CD8-positive, alpha-beta memory T cell (primary cell): ENCODE results near the gene IDH2. TPM values are rescaled to one million over a fixed set of nuclear protein-coding genes. Genes with fewer than 3 reads are reported as not detected.

Experiments
- CTCF ChIA-PET: fragments of 350-600 bp; sonication (Branson Sonifier 250); formaldehyde crosslinking; loops from one replicate; lab custom pipeline; 2021; ENCODE audit warnings: antibody characterized with exemption; lab: Charles Lee
- POLR2A ChIA-PET: fragments of 350-600 bp; sonication (Branson Sonifier 250); formaldehyde crosslinking; loops from one replicate; lab custom pipeline; 2021; ENCODE audit warnings: antibody characterized with exemption; lab: Charles Lee
- DNase-seq, 5 donors: peaks; one replicate each; pipeline versions ENCODE4 v3.0.0 to v3.0.0-alpha.2; 2020 to 2022; ENCODE audit warnings: mixed read lengths in 1 of 5
- H3K27ac ChIP-seq: one replicate; pipeline ENCODE4 v1.7.0; 2013; ENCODE audit warnings: low read depth, mild to moderate bottlenecking, low read length, moderate library complexity
- H3K27me3 ChIP-seq: 2 replicates; pipeline ENCODE4 v1.7.0; 2013; ENCODE audit warnings: low read length, mild to moderate bottlenecking; ENCODE audit not compliant: insufficient read depth, poor library complexity, severe bottlenecking
- H3K36me3 ChIP-seq: 2 replicates; pipeline ENCODE4 v1.7.0; 2013; ENCODE audit warnings: mild to moderate bottlenecking, low read length, moderate library complexity; ENCODE audit not compliant: insufficient read depth
- H3K4me1 ChIP-seq: 2 replicates; pipeline ENCODE4 v1.7.0; 2013; ENCODE audit warnings: mild to moderate bottlenecking, low read length, moderate library complexity; ENCODE audit not compliant: insufficient read depth
- H3K4me3 ChIP-seq: 2 replicates; pipeline ENCODE4 v1.7.0; 2013; ENCODE audit warnings: mild to moderate bottlenecking, low read length
- H3K9me3 ChIP-seq: 2 replicates; pipeline ENCODE4 v1.7.0; 2013; ENCODE audit warnings: mild to moderate bottlenecking, low read length
- H3K27ac Mint-ChIP-seq, 8 donors: one replicate each; pipeline ENCODE4 v1.8.0; 2020 to 2021; ENCODE audit warnings: mixed read lengths in 8 of 8, mild to moderate bottlenecking in 6 of 8, inconsistent platforms in 3 of 8, moderate library complexity in 3 of 8
- H3K27me3 Mint-ChIP-seq, 2 donors: one replicate each; pipeline ENCODE4 v1.8.0; 2020 to 2021; ENCODE audit warnings: mixed read lengths in 2 of 2, mild to moderate bottlenecking in 1 of 2, moderate library complexity in 1 of 2
- H3K36me3 Mint-ChIP-seq, 3 donors: one replicate each; pipeline ENCODE4 v1.8.0; 2020 to 2021; ENCODE audit warnings: mixed read lengths in 3 of 3, inconsistent platforms in 1 of 3, mild to moderate bottlenecking in 1 of 3
- H3K4me1 Mint-ChIP-seq, 3 donors: one replicate each; pipeline ENCODE4 v1.8.0; 2020 to 2021; ENCODE audit warnings: mixed read lengths in 3 of 3, inconsistent platforms in 1 of 3, mild to moderate bottlenecking in 1 of 3
- H3K4me3 Mint-ChIP-seq, 7 donors: one replicate each; pipeline ENCODE4 v1.8.0; 2020 to 2021; ENCODE audit warnings: mixed read lengths in 7 of 7, mild to moderate bottlenecking in 6 of 7, moderate library complexity in 4 of 7, inconsistent platforms in 2 of 7
- H3K9me3 Mint-ChIP-seq, 5 donors: one replicate each; pipeline ENCODE4 v1.8.0; 2020 to 2022; ENCODE audit warnings: mixed read lengths in 5 of 5, mild to moderate bottlenecking in 3 of 5, moderate library complexity in 2 of 5, inconsistent platforms in 1 of 5
- polyA plus RNA-seq: library from polyadenylated mRNA; unstranded; fragments of 300-500 nt; fragmentation: Illumina TruSeq; gene quantifications from one replicate; pipeline ENCODE4 v1.2.3, GENCODE V29; 2021
- total RNA-seq, 2 experiments: library from RNA; stranded (reverse); gene quantifications; one replicate each; pipeline ENCODE4 v1.2.3, GENCODE V29; 2021

The IDH2 gene
- total and polyA plus RNA-seq, 3 experiments from 2014 or later, result 72.8 to 148 (median 73.8) TPM

DNA sequence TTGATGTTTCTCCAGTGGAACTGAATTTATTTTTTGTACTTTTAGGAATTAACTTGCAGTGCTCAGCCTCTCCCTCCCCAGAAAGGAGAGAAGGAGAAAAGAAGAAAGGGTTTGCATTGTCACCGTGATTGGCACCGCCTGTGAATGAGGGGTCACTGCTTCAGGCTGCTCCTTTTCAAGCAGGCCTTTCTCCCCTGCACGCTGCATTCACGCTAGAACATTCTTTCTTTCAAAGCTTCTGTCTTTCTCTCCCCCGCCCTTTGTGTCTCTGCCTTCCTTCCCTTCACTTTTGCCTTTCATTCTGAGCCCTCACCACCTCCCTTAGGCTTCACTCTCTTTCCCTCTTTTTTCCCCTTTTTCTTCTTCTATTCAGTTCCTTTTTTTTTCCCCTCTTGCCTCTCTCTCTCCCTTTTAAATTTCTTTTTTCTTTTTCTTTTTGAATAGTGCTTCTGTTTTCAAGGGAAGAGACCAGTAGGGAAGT is 58.7 kb downstream of the IDH2 start:
- no peak overlapping the region for H3K4me3 ChIP-seq
- CTCF ChIA-PET, result no interaction called here

DNA sequence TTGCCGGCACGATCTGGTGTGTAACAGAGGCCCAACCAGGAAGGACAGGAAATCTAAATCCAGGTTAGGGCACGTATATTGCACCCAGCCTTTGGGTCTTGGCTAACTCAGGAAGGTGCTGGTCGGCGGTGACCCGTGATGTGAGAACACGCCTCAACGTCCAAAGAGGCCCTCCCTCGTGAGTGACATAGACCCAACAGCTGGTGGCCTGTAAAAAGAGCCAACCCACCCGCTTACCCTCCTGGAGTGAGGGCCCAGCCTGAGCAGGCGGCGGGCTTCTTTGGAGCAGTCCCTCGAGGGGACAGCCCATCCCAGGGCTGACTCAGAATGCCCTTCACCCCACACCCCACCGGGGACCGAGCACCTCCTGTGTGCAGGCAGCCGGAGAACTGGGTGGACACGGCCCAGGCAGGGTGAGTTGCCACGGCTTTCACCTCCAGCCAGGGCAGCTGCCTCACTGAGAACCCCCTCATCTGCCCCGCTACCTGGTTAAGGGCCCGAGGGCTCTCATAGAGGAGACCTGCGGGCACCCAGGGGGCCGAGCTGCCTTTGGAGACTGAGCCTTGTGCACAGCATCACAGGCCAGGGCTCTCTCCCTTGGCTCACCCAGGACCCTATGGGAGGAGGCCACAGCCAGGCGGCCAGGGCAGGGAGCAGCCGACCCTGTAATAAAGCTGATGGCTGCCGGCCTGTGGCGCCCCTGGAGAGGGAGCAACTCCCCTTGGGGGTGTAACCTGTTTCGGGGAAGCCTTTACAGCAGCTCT is 59.3 kb downstream of the IDH2 start:
- H3K36me3 Mint-ChIP-seq, result peaks cover 0 to 4% (median 0%) of the 10 kb centered on the region in 3 donors
- no peak overlapping the region for H3K4me3 Mint-ChIP-seq
- peak in 1 of 5 donors; percentile 34 for DNase-seq
- H3K36me3 ChIP-seq, result no peaks in the 10 kb centered on the region
- no peak overlapping the region for H3K4me3 ChIP-seq
- H3K27me3 ChIP-seq, result no peaks in the 10 kb centered on the region
- POLR2A ChIA-PET, result no interaction called here
- H3K27me3 Mint-ChIP-seq, result no peaks in the 10 kb centered on the region
- H3K4me1 Mint-ChIP-seq, result peaks cover 8 to 23% (median 15%) of the 10 kb centered on the region in 3 donors
- no peaks in the 10 kb centered on the region for H3K9me3 Mint-ChIP-seq
- no peaks in the 10 kb centered on the region for H3K9me3 ChIP-seq
- H3K27ac Mint-ChIP-seq, result peak overlapping the region in 1 of 8 donors; percentile 11
- CTCF ChIA-PET, result no interaction called here
- H3K4me1 ChIP-seq, result peaks cover 4% of the 10 kb centered on the region
- no peak overlapping the region for H3K27ac ChIP-seq

More for the DNA sequence above, 58.7 kb downstream of the IDH2 start:
- no peak for DNase-seq
- H3K36me3 Mint-ChIP-seq, result peaks cover 0 to 4% (median 0%) of the 10 kb centered on the region in 3 donors
- peak overlapping the region in 1 of 8 donors; percentile 26 for H3K27ac Mint-ChIP-seq
- H3K4me1 ChIP-seq, result no peaks in the 10 kb centered on the region
- H3K9me3 Mint-ChIP-seq, result no peaks in the 10 kb centered on the region
- H3K9me3 ChIP-seq, result no peaks in the 10 kb centered on the region
- H3K36me3 ChIP-seq, result no peaks in the 10 kb centered on the region
- no peaks in the 10 kb centered on the region for H3K27me3 ChIP-seq
- no peak overlapping the region for H3K4me3 Mint-ChIP-seq
- H3K4me1 Mint-ChIP-seq, result peaks cover 3 to 17% (median 8%) of the 10 kb centered on the region in 3 donors
- no peaks in the 10 kb centered on the region for H3K27me3 Mint-ChIP-seq
- no peak overlapping the region for H3K27ac ChIP-seq
- POLR2A ChIA-PET, result no interaction called here

DNA sequence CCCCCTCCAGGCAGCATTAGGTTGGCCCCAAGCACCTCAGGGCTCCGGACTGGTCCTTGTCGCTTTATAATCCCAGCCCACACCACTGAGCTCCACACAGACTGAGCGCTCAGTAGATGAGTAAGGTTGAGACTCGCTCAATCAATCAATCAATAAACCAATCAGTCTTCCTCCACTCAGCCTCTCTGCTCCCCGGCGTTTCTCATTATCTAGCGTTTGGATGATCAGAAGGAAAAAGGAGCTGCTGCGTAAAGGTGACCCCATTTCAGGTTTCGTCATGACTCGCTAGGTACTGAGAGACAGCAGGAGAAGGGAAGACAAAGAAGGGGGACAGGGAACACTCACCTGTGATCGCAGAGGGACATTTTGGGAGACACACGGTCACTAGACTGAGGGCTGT is 59.9 kb downstream of the IDH2 start:
- ChIA-PET POLR2A (no interaction called here), CTCF (no interaction called here)
- no peak overlapping the region for H3K4me3 ChIP-seq
- DNase-seq, result no peak
- no peaks in the 10 kb centered on the region for H3K27me3 Mint-ChIP-seq
- no peak overlapping the region for H3K4me3 Mint-ChIP-seq
- no peaks in the 10 kb centered on the region for H3K27me3 ChIP-seq
- no peaks in the 10 kb centered on the region for H3K9me3 Mint-ChIP-seq
- H3K36me3 Mint-ChIP-seq, result peaks cover 0 to 4% (median 0%) of the 10 kb centered on the region in 3 donors
- no peaks in the 10 kb centered on the region for H3K36me3 ChIP-seq
- H3K9me3 ChIP-seq, result no peaks in the 10 kb centered on the region
- no peak overlapping the region for H3K27ac ChIP-seq
- H3K4me1 ChIP-seq, result peaks cover 10% of the 10 kb centered on the region
- H3K27ac Mint-ChIP-seq, result peak overlapping the region in 1 of 8 donors; percentile 11
- H3K4me1 Mint-ChIP-seq, result peaks cover 13 to 29% (median 20%) of the 10 kb centered on the region in 3 donors

DNA sequence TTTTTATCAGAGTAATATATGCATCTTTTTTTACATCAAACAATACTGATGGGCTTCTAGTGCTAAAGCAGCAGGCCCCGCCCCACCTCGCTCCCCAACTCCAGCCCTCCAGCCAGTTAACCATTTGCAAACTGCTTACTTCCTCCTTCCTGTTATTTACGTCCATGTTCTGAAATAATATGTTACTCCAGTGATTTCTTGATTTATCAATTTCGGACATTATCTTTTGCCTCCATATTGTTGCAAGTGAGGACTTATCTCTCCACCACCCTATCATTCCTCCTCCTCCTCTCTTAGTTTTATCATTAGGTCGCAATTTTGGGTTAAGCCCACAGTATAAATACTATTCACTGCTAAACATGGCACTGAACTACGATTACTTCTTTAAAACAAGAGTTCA is 61.6 kb downstream of the IDH2 start:
- H3K9me3 Mint-ChIP-seq, result no peaks in the 10 kb centered on the region

DNA sequence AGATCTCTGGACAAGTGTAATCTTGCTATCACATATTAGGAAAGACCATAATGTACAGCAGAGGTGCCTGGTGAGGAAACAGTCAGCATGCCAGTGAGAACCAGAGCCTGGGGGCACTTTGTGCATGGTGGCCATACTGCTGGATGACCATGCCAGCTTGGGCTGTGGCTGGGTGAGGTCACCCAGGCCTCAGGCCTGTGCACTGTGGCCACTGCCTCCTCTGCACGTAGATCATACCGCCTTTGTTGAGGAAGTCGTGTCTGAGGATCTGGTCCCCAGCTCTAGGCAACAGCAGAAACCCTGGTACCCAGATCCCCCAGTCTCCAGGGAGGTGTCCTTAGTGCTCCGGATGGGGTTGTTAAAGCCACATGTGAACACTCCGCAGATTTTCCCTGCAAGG is 62.3 kb downstream of the IDH2 start:
- H3K4me1 Mint-ChIP-seq, result peaks cover 24 to 36% (median 36%) of the 10 kb centered on the region in 3 donors
- ChIA-PET CTCF (no interaction called here), POLR2A (interaction anchor here (0.6 kb wide), 1 partner anchor 78 kb away, joined by 4 read pairs; no protein-coding TSS in a partner anchor)
- H3K4me3 ChIP-seq, result no peak overlapping the region
- H3K9me3 ChIP-seq, result no peaks in the 10 kb centered on the region
- H3K36me3 ChIP-seq, result no peaks in the 10 kb centered on the region
- DNase-seq, result peak in 1 of 5 donors; percentile 9
- H3K27ac ChIP-seq, result no peak overlapping the region
- H3K27me3 Mint-ChIP-seq, result no peaks in the 10 kb centered on the region
- H3K4me1 ChIP-seq, result peaks cover 19% of the 10 kb centered on the region
- no peak overlapping the region for H3K4me3 Mint-ChIP-seq
- no peaks in the 10 kb centered on the region for H3K9me3 Mint-ChIP-seq
- H3K27ac Mint-ChIP-seq, result peak overlapping the region in 5 of 8 donors; percentile 45 to 84 (median 61)
- H3K36me3 Mint-ChIP-seq, result peaks cover 0 to 2% (median 0%) of the 10 kb centered on the region in 3 donors
- H3K27me3 ChIP-seq, result no peaks in the 10 kb centered on the region

More for the DNA sequence above, 61.6 kb downstream of the IDH2 start:
- Histone ChIP-seq H3K4me3 (no peak overlapping the region), H3K9me3 (no peaks in the 10 kb centered on the region), H3K27ac (no peak overlapping the region), H3K27me3 (no peaks in the 10 kb centered on the region), H3K4me1 (peaks cover 12% of the 10 kb centered on the region), H3K36me3 (no peaks in the 10 kb centered on the region)
- Mint-ChIP-seq H3K4me1 (peaks cover 19 to 30% (median 29%) of the 10 kb centered on the region in 3 donors), H3K36me3 (peaks cover 0 to 4% (median 0%) of the 10 kb centered on the region in 3 donors), H3K4me3 (no peak overlapping the region), H3K27me3 (no peaks in the 10 kb centered on the region), H3K27ac (peak overlapping the region in 3 of 8 donors; percentile 13 to 61 (median 53))
- no peak for DNase-seq
- CTCF ChIA-PET, result no interaction called here
- POLR2A ChIA-PET, result no interaction called here

DNA sequence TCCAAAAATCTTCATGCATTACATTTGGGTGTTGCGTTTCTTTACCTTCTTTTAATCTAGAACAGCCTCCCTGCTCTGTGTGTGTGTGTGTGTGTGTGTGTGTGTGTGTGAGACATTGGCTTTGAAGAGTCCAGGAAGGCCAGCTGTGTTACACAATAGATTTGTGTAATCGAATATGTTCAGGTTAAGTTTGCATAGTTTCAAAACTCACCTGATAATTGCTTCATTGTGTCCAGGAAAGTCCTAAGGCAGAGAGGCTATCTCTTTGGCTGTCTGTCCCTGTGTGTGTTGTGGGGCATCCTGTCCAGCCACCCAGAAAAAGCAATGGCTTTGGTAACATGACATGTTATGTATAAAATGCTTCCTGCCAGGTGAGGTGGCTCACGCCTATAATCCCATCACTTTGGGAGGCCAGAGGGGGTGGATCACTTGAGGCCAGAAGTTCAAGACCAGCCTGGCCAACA is 63.6 kb downstream of the IDH2 start:
- CTCF ChIA-PET, result no interaction called here
- H3K9me3 Mint-ChIP-seq, result peaks cover 0 to 2% (median 0%) of the 10 kb centered on the region in 5 donors
- Histone ChIP-seq H3K4me1 (peaks cover 32% of the 10 kb centered on the region), H3K4me3 (no peak overlapping the region), H3K9me3 (no peaks in the 10 kb centered on the region), H3K36me3 (no peaks in the 10 kb centered on the region), H3K27me3 (no peaks in the 10 kb centered on the region), H3K27ac (no peak overlapping the region)
- H3K27ac Mint-ChIP-seq, result peak overlapping the region in 6 of 8 donors; percentile 66 to 85 (median 82)
- H3K4me1 Mint-ChIP-seq, result peaks cover 36 to 50% (median 49%) of the 10 kb centered on the region in 3 donors
- POLR2A ChIA-PET, result no interaction called here
- H3K4me3 Mint-ChIP-seq, result peak overlapping the region in 1 of 7 donors; percentile 26
- DNase-seq, result no peak
- H3K36me3 Mint-ChIP-seq, result no peaks in the 10 kb centered on the region
- H3K27me3 Mint-ChIP-seq, result no peaks in the 10 kb centered on the region

DNA sequence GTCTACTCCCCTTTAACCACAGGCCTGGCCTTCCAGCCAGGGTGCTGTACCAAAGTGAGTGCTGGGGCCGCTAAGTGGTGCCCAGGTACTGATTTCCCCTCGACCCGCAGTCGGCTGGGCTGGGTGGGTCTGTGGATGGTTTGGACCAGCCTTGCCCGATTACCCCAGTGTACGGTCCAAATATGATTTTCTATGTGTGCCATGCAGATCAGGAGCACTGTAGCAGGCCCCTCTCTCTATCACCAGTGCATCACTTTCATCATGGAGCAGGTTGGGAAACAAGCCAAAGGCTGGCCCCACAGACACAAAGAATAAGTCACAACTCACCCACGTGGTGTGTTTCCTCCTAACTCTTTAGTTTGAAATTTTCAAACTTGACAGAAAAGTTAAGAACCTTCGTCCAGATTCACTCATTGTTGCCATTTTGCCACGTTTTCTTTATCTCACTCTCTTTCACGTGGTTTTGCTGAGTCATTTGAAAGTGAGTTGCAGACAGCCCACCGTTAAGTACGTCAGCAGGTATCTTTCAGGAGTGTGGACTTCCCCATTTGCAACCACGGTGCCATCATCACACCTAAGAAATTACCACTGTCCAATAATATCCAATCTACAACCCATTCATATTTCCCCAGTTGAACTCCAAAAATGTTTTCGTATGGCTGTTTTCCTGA is 64.2 kb downstream of the IDH2 start:
- Histone ChIP-seq H3K36me3 (no peaks in the 10 kb centered on the region), H3K27ac (no peak overlapping the region), H3K4me3 (no peak overlapping the region), H3K9me3 (no peaks in the 10 kb centered on the region), H3K27me3 (no peaks in the 10 kb centered on the region), H3K4me1 (peaks cover 38% of the 10 kb centered on the region)
- ChIA-PET CTCF (no interaction called here), POLR2A (no interaction called here)
- peak in 2 of 5 donors; percentile 46 to 52 for DNase-seq
- Mint-ChIP-seq H3K27me3 (no peaks in the 10 kb centered on the region), H3K27ac (peak overlapping the region; percentile 44 to 89 (median 78)), H3K9me3 (peaks cover 0 to 2% (median 0%) of the 10 kb centered on the region in 5 donors), H3K4me1 (peaks cover 42 to 55% (median 55%) of the 10 kb centered on the region in 3 donors), H3K36me3 (no peaks in the 10 kb centered on the region), H3K4me3 (peak overlapping the region in 1 of 7 donors; percentile 26)

DNA sequence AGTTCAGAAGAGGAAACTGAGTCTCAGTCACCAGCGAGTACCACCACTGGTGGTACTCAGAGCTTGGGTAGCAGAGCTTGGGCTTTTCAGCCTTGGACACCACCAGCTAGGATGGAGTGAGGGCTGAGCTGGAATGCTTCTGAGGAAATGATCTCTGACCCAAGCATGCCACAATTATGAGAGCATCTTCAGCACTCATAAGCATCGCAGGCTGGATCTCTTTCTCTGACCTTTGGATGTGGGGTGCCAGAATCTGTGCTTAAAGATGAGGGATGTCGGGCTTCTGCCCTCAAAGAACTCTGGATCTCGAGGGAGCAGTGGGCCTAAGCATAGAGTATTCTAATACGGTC is 64.8 kb downstream of the IDH2 start:
- no peaks in the 10 kb centered on the region for H3K27me3 ChIP-seq
- no peaks in the 10 kb centered on the region for H3K9me3 ChIP-seq
- H3K36me3 ChIP-seq, result no peaks in the 10 kb centered on the region
- DNase-seq, result no peak
- ChIA-PET CTCF (no interaction called here), POLR2A (no interaction called here)
- Mint-ChIP-seq H3K4me3 (peak overlapping the region in 1 of 7 donors; percentile 16), H3K4me1 (peaks cover 45 to 58% (median 58%) of the 10 kb centered on the region in 3 donors), H3K27me3 (no peaks in the 10 kb centered on the region), H3K27ac (peak overlapping the region in 6 of 8 donors; percentile 25 to 89 (median 78)), H3K36me3 (no peaks in the 10 kb centered on the region), H3K9me3 (peaks cover 0 to 2% (median 0%) of the 10 kb centered on the region in 5 donors)
- H3K4me1 ChIP-seq, result peaks cover 38% of the 10 kb centered on the region
- H3K27ac ChIP-seq, result no peak overlapping the region
- H3K4me3 ChIP-seq, result no peak overlapping the region
